Lower leg skin (tissue), 3 donors: ENCODE data around the gene SP110.

Source experiments
- POLR2A ChIP-seq, 2 donors: fragments of 450-650 bp; IDR thresholded peaks; one replicate each; pipeline ENCODE4 v1.6.1; 2016 to 2017; ENCODE audit warnings: antibody characterized with exemption in 2 of 2, mild to moderate bottlenecking in 1 of 2, moderate library complexity in 1 of 2
- TF ChIP-seq, protein P1 (sequence below), 3 donors: fragments of 450-650 bp; IDR thresholded peaks; one replicate each; pipeline ENCODE4 v1.5.1; 2016; ENCODE audit warnings: antibody characterized with exemption in 3 of 3, mild to moderate bottlenecking in 3 of 3, moderate library complexity in 2 of 3

DNA sequence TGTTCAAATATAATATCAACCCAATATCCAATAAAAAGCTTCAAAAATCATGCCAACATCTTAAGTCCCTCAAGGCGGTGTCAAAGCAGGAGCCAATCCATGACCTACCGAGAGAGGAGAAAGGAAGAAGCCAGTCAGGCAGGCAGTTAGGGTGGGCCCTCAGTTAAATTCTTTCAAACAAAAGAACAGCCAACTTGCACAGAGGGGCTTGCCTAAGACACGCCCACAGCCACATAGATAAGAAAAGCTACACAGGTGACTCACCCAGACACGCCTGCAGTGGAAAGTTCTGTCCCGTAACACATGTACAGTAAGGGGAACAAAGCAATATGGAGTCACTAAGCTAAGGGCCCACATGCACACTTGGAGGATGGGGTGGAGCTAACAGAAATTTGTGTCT, 61.3 kb downstream of the SP110 start:
- TF ChIP-seq, protein P1, sequence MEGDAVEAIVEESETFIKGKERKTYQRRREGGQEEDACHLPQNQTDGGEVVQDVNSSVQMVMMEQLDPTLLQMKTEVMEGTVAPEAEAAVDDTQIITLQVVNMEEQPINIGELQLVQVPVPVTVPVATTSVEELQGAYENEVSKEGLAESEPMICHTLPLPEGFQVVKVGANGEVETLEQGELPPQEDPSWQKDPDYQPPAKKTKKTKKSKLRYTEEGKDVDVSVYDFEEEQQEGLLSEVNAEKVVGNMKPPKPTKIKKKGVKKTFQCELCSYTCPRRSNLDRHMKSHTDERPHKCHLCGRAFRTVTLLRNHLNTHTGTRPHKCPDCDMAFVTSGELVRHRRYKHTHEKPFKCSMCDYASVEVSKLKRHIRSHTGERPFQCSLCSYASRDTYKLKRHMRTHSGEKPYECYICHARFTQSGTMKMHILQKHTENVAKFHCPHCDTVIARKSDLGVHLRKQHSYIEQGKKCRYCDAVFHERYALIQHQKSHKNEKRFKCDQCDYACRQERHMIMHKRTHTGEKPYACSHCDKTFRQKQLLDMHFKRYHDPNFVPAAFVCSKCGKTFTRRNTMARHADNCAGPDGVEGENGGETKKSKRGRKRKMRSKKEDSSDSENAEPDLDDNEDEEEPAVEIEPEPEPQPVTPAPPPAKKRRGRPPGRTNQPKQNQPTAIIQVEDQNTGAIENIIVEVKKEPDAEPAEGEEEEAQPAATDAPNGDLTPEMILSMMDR (IDR thresholded peaks at IDR 0.05) = no peak
- no peak for TF ChIP-seq POLR2A (IDR thresholded peaks at IDR 0.05)
